ENCODE measurements around the gene ADAMTSL1. TPM values are rescaled to one million over a fixed set of nuclear protein-coding genes. Genes with fewer than 3 reads are reported as not detected.

ADAMTSL1 gene
- total and polyA plus RNA-seq, 9 of the 15 experiments (the other 6 are each of a cell fraction or from before 2014, with no cell fraction given), result 0.01 TPM; not detected in 8

DNA sequence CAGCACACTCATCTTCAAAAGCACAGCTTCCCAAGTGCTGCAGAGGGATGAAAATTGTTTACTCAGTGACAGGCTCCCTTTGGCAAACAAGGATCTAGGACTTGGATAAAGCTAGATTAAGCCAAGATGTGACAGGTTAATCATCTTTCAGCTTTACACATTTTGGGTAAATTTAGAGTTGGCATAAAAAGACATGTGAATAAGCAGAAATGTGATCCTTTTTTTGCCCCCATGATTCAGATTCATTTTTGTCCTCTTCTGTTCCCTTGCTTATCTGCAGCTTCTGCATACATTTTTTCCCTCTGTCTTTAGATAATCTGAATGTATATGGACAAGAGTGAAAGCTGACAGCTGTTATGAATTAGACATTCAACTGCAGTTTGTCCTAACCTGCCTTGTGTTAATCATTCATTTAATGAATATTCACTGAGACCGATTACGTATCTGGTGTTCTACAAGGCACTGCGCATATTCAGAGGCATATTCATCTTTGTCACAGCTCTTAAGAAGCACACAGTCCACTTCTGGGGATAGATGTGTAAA, 19.6 kb downstream of the ADAMTSL1 start:
- Histone ChIP-seq H3K27me3 (ENCODE audit: control insufficient read depth in 2 of 2, insufficient read depth in 2 of 2, low read length in 2 of 2) (no peaks in the 10 kb centered on the region), H3K9me1 (ENCODE audit: control insufficient read depth, insufficient read depth, low read length) (no peaks in the 10 kb centered on the region), H2AFZ (ENCODE audit: low read depth, low read length) (no peak overlapping the region), H3K9me3 (replicated peaks; ENCODE audit: control insufficient read depth, insufficient read depth, low read depth, low read length) (no peaks in the 10 kb centered on the region), H3K36me3 (ENCODE audit: control insufficient read depth, insufficient read depth, low read length) (no peaks in the 10 kb centered on the region), H3K9ac (ENCODE audit: insufficient read depth in 1 of 2, low read depth in 2 of 2, low read length in 2 of 2) (no peak overlapping the region), H3K4me2 (ENCODE audit: insufficient read depth, low read length) (no peak overlapping the region), H3K4me3 (no peak overlapping the region), H3K4me1 (replicated peaks in 1 of 2; ENCODE audit: control insufficient read depth in 2 of 2, insufficient read depth in 2 of 2, low read length in 2 of 2) (no peaks in the 10 kb centered on the region), H3K79me2 (ENCODE audit: control insufficient read depth, insufficient read depth, low read length) (no peaks in the 10 kb centered on the region), H4K20me1 (replicated peaks; ENCODE audit: control insufficient read depth, insufficient read depth, low read length) (no peaks in the 10 kb centered on the region), H3K27ac (ENCODE audit: extremely low read depth, low read depth, low read length) (no peak overlapping the region)
- ATAC-seq (no peak), FAIRE-seq (no peak), DNase-seq (ENCODE audit: extremely low read depth in 1 of 4, low spot score in 3 of 4) (no peak)
- no TSS peak for BruUV-seq (replicated peaks)
- TF ChIP-seq SETDB1 (IDR thresholded peaks at IDR 0.05; ENCODE audit: low read length), result no peak
- TF ChIP-seq PHF8 (IDR thresholded peaks at IDR 0.05; ENCODE audit: borderline replicate concordance, low read length), result no peak
- TF ChIP-seq BRCA1 (IDR thresholded peaks at IDR 0.05), result no peak
- TF ChIP-seq BRCA1 (CRISPR knock-in tag; IDR thresholded peaks at IDR 0.05), result no peak
- TF ChIP-seq STAG1 (CRISPR knock-in tag; IDR thresholded peaks at IDR 0.05; ENCODE audit: borderline replicate concordance), result no peak
- TF ChIP-seq ZNF140 (CRISPR knock-in tag; IDR thresholded peaks at IDR 0.05), result no peak
- no peak for TF ChIP-seq ZNF655 (CRISPR knock-in tag; IDR thresholded peaks at IDR 0.05)
- in situ Hi-C loops (cut with MboI) (no loop called here), intact Hi-C loops (cut with micrococcal nuclease) (no loop called here)
- CTCF ChIA-PET (ENCODE audit: low intra/inter-chr PET ratio), result no interaction called here
- 0% methylated on average over 3 of the region's 3 CpGs for WGBS (ENCODE audit: insufficient coverage, low coverage, missing lambda C conversion rate)
- POLR2A ChIA-PET, result no interaction called here

Measured in K562 (cell line).